ENCODE measurements around the gene RAET1E. TPM values are rescaled to one million over a fixed set of nuclear protein-coding genes. Genes with fewer than 3 reads are reported as not detected.

RAET1E gene
- total and polyA plus RNA-seq, 2 donors (not counting 1 experiment from before 2014, with no cell fraction given), result not detected

DNA sequence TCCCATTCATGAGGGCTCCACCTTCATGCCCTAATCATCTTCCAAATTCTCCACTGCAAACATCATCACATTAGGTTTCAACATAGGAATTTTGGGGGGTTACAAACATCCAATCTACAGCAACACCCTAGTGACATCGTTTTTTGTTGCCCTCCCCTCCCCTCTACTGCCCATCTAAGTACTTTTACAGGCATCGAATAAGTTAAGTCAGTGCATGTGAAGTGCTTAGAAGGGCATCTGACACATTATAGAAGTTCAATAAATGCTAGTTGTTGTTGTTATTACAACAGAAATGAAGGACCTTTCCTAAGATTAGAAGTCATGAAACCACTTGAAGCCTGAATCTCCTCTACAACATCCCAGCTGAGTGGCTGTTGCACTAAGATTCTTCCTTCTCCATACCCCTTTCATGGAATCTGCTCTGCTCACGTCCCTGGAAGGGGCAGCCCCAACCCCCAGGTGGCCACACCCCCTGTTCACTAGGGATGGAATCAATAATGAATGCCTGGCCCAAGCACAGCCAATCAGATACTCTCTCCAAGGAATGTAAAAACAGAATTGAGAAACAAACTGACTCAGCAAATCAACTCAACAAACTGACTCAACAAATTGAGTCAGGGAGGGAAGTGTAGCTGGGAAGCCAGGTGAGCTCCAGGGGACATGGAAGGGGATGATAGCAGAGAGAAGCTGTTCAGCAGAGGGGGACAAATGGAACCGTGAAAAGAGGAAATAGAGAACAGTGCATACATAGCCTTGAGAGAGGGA lies 29.9 kb downstream of the RAET1E start:
- H3K27ac Mint-ChIP-seq, result no peak overlapping the region
- ChIA-PET POLR2A (no interaction called here), CTCF (interaction anchor here (1.0 to 3.6 kb wide), 3 partner anchors 27 to 36 kb away, joined by 3 to 21 read pairs (median 4); no protein-coding TSS in a partner anchor)
- H3K4me2 ChIP-seq (replicated peaks; ENCODE audit: low read depth, low read length, poor library complexity, severe bottlenecking), result no peak overlapping the region
- no peaks in the 10 kb centered on the region for H3K36me3 ChIP-seq (replicated peaks in 1 of 2; ENCODE audit: control extremely low read depth in 1 of 2, control insufficient read depth in 1 of 2, extremely low read depth in 1 of 2, insufficient read depth in 2 of 2, low read length in 1 of 2)
- WGBS (ENCODE audit: insufficient coverage), result 50% methylated on average over 2 of the region's 4 CpGs
- H3K27me3 ChIP-seq (replicated peaks in 1 of 4; ENCODE audit: control extremely low read depth in 1 of 4, control insufficient read depth in 3 of 4, insufficient read depth in 4 of 4, low read length in 3 of 4), result peaks cover 0 to 8% (median 2%) of the 10 kb centered on the region in 4 experiments
- no peaks in the 10 kb centered on the region for H3K9me3 Mint-ChIP-seq (ENCODE audit: insufficient read depth)
- H3K27ac ChIP-seq (ENCODE audit: low read length in 2 of 2), result no peak overlapping the region
- H3K4me3 ChIP-seq (ENCODE audit: control extremely low read depth in 1 of 5, extremely low read depth in 1 of 5, insufficient read depth in 1 of 5, low read depth in 2 of 5, low read length in 4 of 5), result no peak overlapping the region
- H3K9me3 ChIP-seq (ENCODE audit: control extremely low read depth in 1 of 3, control insufficient read depth in 2 of 3, insufficient read depth in 1 of 3, low read length in 2 of 3), result peaks cover 0 to 5% (median 0%) of the 10 kb centered on the region in 3 donors
- H3K27me3 Mint-ChIP-seq, result peaks cover 24% of the 10 kb centered on the region
- no peak overlapping the region for H3K9ac ChIP-seq (ENCODE audit: low read length)
- H3K79me2 ChIP-seq (ENCODE audit: control insufficient read depth, insufficient read depth, low read length), result no peaks in the 10 kb centered on the region
- H3K4me3 Mint-ChIP-seq, result no peak overlapping the region
- DNase-seq (no peak), ATAC-seq (ENCODE audit: low read depth) (no peak)
- no peak overlapping the region for H2AFZ ChIP-seq (ENCODE audit: insufficient read depth, low read depth, low read length, poor library complexity, severe bottlenecking)
- H3K4me1 ChIP-seq (ENCODE audit: control insufficient read depth in 2 of 2, insufficient read depth in 2 of 2, low read length in 2 of 2), result peaks cover 8 to 9% of the 10 kb centered on the region in 2 donors
- intact Hi-C loops (cut with micrococcal nuclease), result no loop called here
- no peaks in the 10 kb centered on the region for H4K20me1 ChIP-seq (ENCODE audit: control insufficient read depth, insufficient read depth, low read length, poor library complexity, severe bottlenecking)
- no peak for TF ChIP-seq EZH2 (IDR thresholded peaks at IDR 0.05; ENCODE audit: borderline replicate concordance, insufficient read depth, low read depth, low read length, poor library complexity, severe bottlenecking)
- TF ChIP-seq CTCF (IDR thresholded peaks at IDR 0.05), result no peak
- H3K4me1 Mint-ChIP-seq, result peaks cover 7% of the 10 kb centered on the region

Measured in B cell (primary cell).